Type B pancreatic cell (in vitro differentiated cells): ENCODE results near the gene CACNA2D1. TPM values are rescaled to one million over a fixed set of nuclear protein-coding genes. Genes with fewer than 3 reads are reported as not detected.

Experiments used
- DNase-seq: peaks from one replicate; pipeline ENCODE4 v3.0.0; 2021; ENCODE audit warnings: mixed read lengths; ENCODE audit not compliant: unreplicated experiment; ENCODE audit errors: extremely low spot score
- H3K27ac Mint-ChIP-seq: 2 replicates; pipeline ENCODE4 v1.8.0; 2021; ENCODE audit warnings: mild to moderate bottlenecking, mixed read lengths
- H3K27me3 Mint-ChIP-seq: 2 replicates; pipeline ENCODE4 v1.8.0; 2021; ENCODE audit warnings: mixed read lengths
- H3K36me3 Mint-ChIP-seq: 2 replicates; pipeline ENCODE4 v1.8.0; 2021; ENCODE audit warnings: mixed read lengths
- H3K4me1 Mint-ChIP-seq: one replicate; pipeline ENCODE4 v1.8.0; 2021; ENCODE audit warnings: mixed read lengths; ENCODE audit not compliant: unreplicated experiment
- H3K4me3 Mint-ChIP-seq: 2 replicates; pipeline ENCODE4 v1.8.0; 2021; ENCODE audit warnings: mild to moderate bottlenecking, mixed read lengths
- H3K9me3 Mint-ChIP-seq: 2 replicates; pipeline ENCODE4 v1.8.0; 2021; ENCODE audit warnings: mixed read lengths
- total RNA-seq: library from RNA; stranded (reverse); gene quantifications from 2 replicates; pipeline ENCODE4 v1.2.1, GENCODE V29; 2021; ENCODE audit warnings: low replicate concordance
- TF ChIP-seq, protein P1 (sequence below): fragments of 200-600 bp; sonication (generic); conservative IDR thresholded peaks from 2 replicates; pipeline ENCODE4 v1.5.0; 2021; ENCODE audit warnings: antibody characterized with exemption, mild to moderate bottlenecking

The CACNA2D1 gene
- total RNA-seq, 1 donor from 2014 or later, result 21.5 TPM

DNA sequence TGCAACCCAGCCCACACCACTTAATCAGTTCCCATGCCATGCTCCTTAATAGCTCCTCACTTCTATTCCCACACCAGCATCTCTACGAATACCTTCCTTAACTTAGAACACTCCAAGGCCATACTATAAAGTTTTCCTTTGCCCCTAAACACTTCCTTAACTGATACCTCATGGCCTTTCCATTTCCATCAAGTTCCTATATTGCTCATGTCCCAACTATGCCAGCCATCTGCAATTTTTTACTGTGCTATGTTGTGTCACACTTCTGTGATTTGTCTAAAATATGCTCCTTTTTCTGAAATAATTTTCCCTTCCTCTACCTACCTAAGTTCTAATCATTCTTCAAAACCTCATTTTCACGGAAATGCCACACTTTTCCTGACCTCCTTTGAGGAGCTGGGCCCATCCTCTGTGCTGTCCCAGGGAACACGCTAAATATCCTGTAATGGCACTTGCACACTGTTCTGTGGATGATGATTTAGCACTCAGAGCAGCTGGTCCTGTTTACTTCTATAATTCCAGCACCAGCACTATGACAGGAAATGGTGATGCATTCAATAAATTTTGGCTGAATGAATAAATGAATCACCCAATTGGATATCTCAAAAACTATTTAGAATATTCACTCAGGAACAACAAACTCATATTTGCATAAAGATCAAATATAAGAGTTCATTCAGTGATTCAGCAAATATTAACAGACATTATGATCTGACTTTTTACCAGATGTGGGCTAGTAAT, 407.3 kb downstream of the CACNA2D1 start:
- no peaks in the 10 kb centered on the region for H3K9me3 Mint-ChIP-seq
- H3K27ac Mint-ChIP-seq, result no peak overlapping the region
- no peaks in the 10 kb centered on the region for H3K27me3 Mint-ChIP-seq
- H3K4me3 Mint-ChIP-seq, result no peak overlapping the region
- H3K36me3 Mint-ChIP-seq, result no peaks in the 10 kb centered on the region
- TF ChIP-seq, protein P1, sequence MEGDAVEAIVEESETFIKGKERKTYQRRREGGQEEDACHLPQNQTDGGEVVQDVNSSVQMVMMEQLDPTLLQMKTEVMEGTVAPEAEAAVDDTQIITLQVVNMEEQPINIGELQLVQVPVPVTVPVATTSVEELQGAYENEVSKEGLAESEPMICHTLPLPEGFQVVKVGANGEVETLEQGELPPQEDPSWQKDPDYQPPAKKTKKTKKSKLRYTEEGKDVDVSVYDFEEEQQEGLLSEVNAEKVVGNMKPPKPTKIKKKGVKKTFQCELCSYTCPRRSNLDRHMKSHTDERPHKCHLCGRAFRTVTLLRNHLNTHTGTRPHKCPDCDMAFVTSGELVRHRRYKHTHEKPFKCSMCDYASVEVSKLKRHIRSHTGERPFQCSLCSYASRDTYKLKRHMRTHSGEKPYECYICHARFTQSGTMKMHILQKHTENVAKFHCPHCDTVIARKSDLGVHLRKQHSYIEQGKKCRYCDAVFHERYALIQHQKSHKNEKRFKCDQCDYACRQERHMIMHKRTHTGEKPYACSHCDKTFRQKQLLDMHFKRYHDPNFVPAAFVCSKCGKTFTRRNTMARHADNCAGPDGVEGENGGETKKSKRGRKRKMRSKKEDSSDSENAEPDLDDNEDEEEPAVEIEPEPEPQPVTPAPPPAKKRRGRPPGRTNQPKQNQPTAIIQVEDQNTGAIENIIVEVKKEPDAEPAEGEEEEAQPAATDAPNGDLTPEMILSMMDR, result no peak
- H3K4me1 Mint-ChIP-seq, result no peaks in the 10 kb centered on the region
- DNase-seq, result no peak

- H3K4me1 Mint-ChIP-seq, result no peaks in the 10 kb centered on the region
- H3K9me3 Mint-ChIP-seq, result no peaks in the 10 kb centered on the region
- no peak overlapping the region for H3K27ac Mint-ChIP-seq
- no peak overlapping the region for H3K4me3 Mint-ChIP-seq
- no peaks in the 10 kb centered on the region for H3K27me3 Mint-ChIP-seq
- TF ChIP-seq, protein P1, result no peak
- no peak for DNase-seq
- H3K36me3 Mint-ChIP-seq, result no peaks in the 10 kb centered on the region
Measured at GRCh38 chr7:82035456-82035855, 408.1 kb downstream of the CACNA2D1 start.

DNA sequence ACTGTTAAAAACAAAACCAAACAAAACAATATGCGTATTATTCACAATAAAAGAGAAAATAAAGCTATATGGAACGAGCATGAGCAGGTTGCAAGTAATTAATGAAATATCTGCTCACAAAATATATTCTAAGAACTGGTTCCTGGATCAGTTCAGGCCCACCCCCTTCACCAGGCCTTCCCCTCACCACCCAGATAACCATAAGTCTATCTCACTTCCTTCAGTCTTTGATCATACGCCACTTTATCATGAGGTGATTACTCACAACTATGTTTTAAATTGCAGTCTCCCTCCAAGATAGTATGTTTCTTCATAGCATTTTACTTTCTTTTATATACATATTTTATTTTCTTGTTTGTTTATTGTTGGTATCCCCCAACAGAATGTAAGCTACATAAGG, 410.7 kb downstream of the CACNA2D1 start:
- H3K9me3 Mint-ChIP-seq, result no peaks in the 10 kb centered on the region
- H3K27ac Mint-ChIP-seq, result no peak overlapping the region

GRCh38 chr7:82029236-82029913, 414.2 kb downstream of the CACNA2D1 start:
- no peaks in the 10 kb centered on the region for H3K9me3 Mint-ChIP-seq
- no peaks in the 10 kb centered on the region for H3K27me3 Mint-ChIP-seq
- DNase-seq, result no peak
- H3K4me3 Mint-ChIP-seq, result no peak overlapping the region
- H3K36me3 Mint-ChIP-seq, result no peaks in the 10 kb centered on the region
- TF ChIP-seq, protein P1, result no peak
- no peak overlapping the region for H3K27ac Mint-ChIP-seq
- no peaks in the 10 kb centered on the region for H3K4me1 Mint-ChIP-seq

More for the DNA sequence above, 410.7 kb downstream of the CACNA2D1 start:
- DNase-seq, result no peak
- no peak overlapping the region for H3K4me3 Mint-ChIP-seq
- no peaks in the 10 kb centered on the region for H3K4me1 Mint-ChIP-seq
- H3K27me3 Mint-ChIP-seq, result no peaks in the 10 kb centered on the region
- no peaks in the 10 kb centered on the region for H3K36me3 Mint-ChIP-seq
- TF ChIP-seq, protein P1, result no peak

DNA sequence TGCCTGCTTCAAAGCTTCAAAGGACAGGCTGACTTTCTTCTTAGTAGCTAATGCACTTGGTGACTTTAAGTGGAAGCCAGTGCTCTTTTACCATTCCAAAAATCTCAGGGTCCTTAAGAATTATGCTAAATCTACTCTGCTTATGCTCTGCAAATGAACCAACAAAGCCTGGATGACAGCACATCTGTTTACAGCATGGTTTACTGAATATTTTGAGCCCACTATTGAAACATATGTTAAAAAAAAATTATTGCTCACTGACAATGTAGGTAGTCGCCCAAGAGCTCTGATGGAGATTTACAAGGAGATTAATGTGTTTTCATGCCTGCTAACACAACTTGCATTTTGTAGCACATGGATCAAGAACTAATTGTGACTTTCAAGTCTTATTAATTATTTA, 415.5 kb downstream of the CACNA2D1 start:
- Mint-ChIP-seq H3K9me3 (no peaks in the 10 kb centered on the region), H3K27me3 (no peaks in the 10 kb centered on the region), H3K27ac (no peak overlapping the region), H3K4me3 (no peak overlapping the region), H3K36me3 (no peaks in the 10 kb centered on the region), H3K4me1 (no peaks in the 10 kb centered on the region)
- TF ChIP-seq, protein P1, result no peak
- no peak for DNase-seq
